ENCODE results near the gene ADGRF5.

DNA sequence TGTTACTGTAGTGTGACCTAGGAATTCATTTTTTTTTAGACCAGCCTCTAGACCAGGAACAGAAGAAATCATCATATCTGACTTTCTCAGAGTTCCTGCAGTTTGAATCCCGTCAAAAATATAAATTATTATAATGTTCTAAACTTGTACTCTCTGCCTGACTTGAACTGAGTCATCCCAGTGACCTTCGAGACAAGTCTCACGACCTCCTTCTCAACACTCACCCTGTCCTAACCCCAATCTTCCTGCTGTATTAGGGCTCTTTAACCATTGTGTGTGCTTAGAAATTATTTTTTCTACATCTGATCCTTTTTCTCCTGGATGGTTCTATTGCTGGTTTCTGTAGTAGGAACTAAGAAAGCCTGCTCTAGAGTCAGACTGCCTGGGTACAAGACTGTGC is 21.5 kb downstream of the ADGRF5 start:
- TF ChIP-seq, protein P1, sequence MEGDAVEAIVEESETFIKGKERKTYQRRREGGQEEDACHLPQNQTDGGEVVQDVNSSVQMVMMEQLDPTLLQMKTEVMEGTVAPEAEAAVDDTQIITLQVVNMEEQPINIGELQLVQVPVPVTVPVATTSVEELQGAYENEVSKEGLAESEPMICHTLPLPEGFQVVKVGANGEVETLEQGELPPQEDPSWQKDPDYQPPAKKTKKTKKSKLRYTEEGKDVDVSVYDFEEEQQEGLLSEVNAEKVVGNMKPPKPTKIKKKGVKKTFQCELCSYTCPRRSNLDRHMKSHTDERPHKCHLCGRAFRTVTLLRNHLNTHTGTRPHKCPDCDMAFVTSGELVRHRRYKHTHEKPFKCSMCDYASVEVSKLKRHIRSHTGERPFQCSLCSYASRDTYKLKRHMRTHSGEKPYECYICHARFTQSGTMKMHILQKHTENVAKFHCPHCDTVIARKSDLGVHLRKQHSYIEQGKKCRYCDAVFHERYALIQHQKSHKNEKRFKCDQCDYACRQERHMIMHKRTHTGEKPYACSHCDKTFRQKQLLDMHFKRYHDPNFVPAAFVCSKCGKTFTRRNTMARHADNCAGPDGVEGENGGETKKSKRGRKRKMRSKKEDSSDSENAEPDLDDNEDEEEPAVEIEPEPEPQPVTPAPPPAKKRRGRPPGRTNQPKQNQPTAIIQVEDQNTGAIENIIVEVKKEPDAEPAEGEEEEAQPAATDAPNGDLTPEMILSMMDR (conservative IDR thresholded peaks at IDR 0.05) = no peak
- no peak for TF ChIP-seq ZFX (IDR thresholded peaks at IDR 0.05)
